ENCODE results near the gene TAPBPL.

- no peak for TF ChIP-seq CTCF (optimal IDR thresholded peaks at IDR 0.05 in 1 of 3, IDR thresholded peaks at IDR 0.05 in 1 of 3, conservative IDR thresholded peaks at IDR 0.05 in 1 of 3; ENCODE audit: extremely low read depth in 1 of 3, insufficient read depth in 2 of 3, low read length in 3 of 3)
- TF ChIP-seq EZH2 (IDR thresholded peaks at IDR 0.05; ENCODE audit: low read length), result no peak
These were observed 17.9 kb downstream of the TAPBPL start for GRCh38 chr12:6469609-6470374.
